H1 (cell line): Measurements from ENCODE around the gene NAV2. TPM values are rescaled to one million over a fixed set of nuclear protein-coding genes. Genes with fewer than 3 reads are reported as not detected.

ENCODE experiments used
- CTCF ChIA-PET: fragments of 300-600 bp; sonication (Branson Sonifier 250); formaldehyde crosslinking; loops from one replicate; lab custom pipeline; 2021; ENCODE audit not compliant: partially characterized antibody; lab: Charles Lee
- POLR2A ChIA-PET: fragments of 300-600 bp; sonication (Branson Sonifier 250); formaldehyde crosslinking; loops from one replicate; lab custom pipeline; 2021; ENCODE audit warnings: inconsistent platforms; ENCODE audit not compliant: partially characterized antibody; lab: Charles Lee
- DNase-seq, 2 experiments: peaks; one replicate each; pipeline versions ENCODE4 v3.0.0 to v3.0.0-alpha.2; 2010 to 2022; ENCODE audit warnings: low spot score in 2 of 2, low read depth in 1 of 2, mixed read lengths in 1 of 2
- FAIRE-seq: peaks from 2 replicates; lab custom pipeline; 2011; peaks lifted over from hg19 to GRCh38; lab: Jason Lieb, UNC
- H2AFZ ChIP-seq: 2 replicates; pipeline ENCODE4 v1.8.1; 2012; ENCODE audit warnings: low read length, inconsistent platforms
- H2AK5ac ChIP-seq: 2 replicates; pipeline ENCODE4 v1.6.1; 2013; ENCODE audit warnings: low read depth, low read length
- H2BK120ac ChIP-seq: replicated peaks from 2 replicates; pipeline ENCODE3; 2013; ENCODE audit warnings: low read depth, low read length, inconsistent platforms
- H2BK12ac ChIP-seq: 2 replicates; pipeline ENCODE4 v1.6.1; 2013; ENCODE audit warnings: low read depth, low read length
- H2BK15ac ChIP-seq: 2 replicates; pipeline ENCODE4 v1.6.1; 2013; ENCODE audit warnings: low read length
- H2BK20ac ChIP-seq: 2 replicates; pipeline ENCODE4 v1.6.1; 2013; ENCODE audit warnings: low read length
- H2BK5ac ChIP-seq: 2 replicates; pipeline ENCODE4 v1.6.1; 2013; ENCODE audit warnings: low read depth, low read length
- H3K14ac ChIP-seq: 2 replicates; pipeline ENCODE4 v1.6.1; 2013; ENCODE audit warnings: inconsistent platforms; ENCODE audit not compliant: insufficient read length
- H3K18ac ChIP-seq: 2 replicates; pipeline ENCODE4 v1.6.1; 2013; ENCODE audit warnings: low read length; ENCODE audit errors: extremely low read depth
- H3K23ac ChIP-seq: 2 replicates; pipeline ENCODE4 v1.6.1; 2013; ENCODE audit warnings: inconsistent platforms; ENCODE audit not compliant: insufficient read length
- H3K23me2 ChIP-seq: 2 replicates; pipeline ENCODE4 v1.6.1; 2013; ENCODE audit warnings: low read depth, low read length
- H3K27ac ChIP-seq: 2 replicates; pipeline ENCODE4 v1.6.1; 2011; ENCODE audit warnings: low read depth, low read length, inconsistent platforms
- H3K27me3 ChIP-seq, 4 experiments: replicated peaks in 1 of 4; 1 replicate in 1 of 4; 2 replicates in 3 of 4; pipeline versions ENCODE4 v1.6.1 to v1.8.1; 2011 to 2013; ENCODE audit warnings: low read length in 3 of 4, mild to moderate bottlenecking in 3 of 4, inconsistent platforms in 2 of 4, mixed read lengths in 2 of 4, moderate library complexity in 1 of 4; ENCODE audit not compliant: control insufficient read depth in 3 of 4, insufficient read depth in 3 of 4; ENCODE audit errors: extremely low read depth in 1 of 4
- H3K36me3 ChIP-seq, 4 experiments: 2 replicates each; pipeline versions ENCODE4 v1.6.1 to v1.8.1; 2011 to 2013; ENCODE audit warnings: mild to moderate bottlenecking in 4 of 4, low read length in 3 of 4, moderate library complexity in 2 of 4, control low read depth in 1 of 4, inconsistent platforms in 1 of 4; ENCODE audit not compliant: insufficient read depth in 4 of 4, control insufficient read depth in 2 of 4
- H3K4ac ChIP-seq: replicated peaks from 2 replicates; pipeline ENCODE3; 2013; ENCODE audit warnings: low read length, low read depth, mixed read lengths, inconsistent platforms; ENCODE audit not compliant: insufficient read length
- H3K4me1 ChIP-seq, 4 experiments: replicated peaks in 1 of 4; 1 replicate in 1 of 4; 2 replicates in 3 of 4; pipeline versions ENCODE4 v1.6.1 to v1.8.1; 2011 to 2013; ENCODE audit warnings: low read length in 3 of 4, inconsistent platforms in 2 of 4, mixed read lengths in 1 of 4; ENCODE audit not compliant: insufficient read depth in 4 of 4, control insufficient read depth in 3 of 4
- H3K4me2 ChIP-seq, 2 experiments: 2 replicates each; pipeline versions ENCODE4 v1.6.1 to v1.8.1; 2011 to 2013; ENCODE audit warnings: low read depth in 2 of 2, low read length in 2 of 2, control low read depth in 1 of 2, inconsistent platforms in 1 of 2, mild to moderate bottlenecking in 1 of 2; ENCODE audit not compliant: insufficient read depth in 1 of 2
- H3K4me3 ChIP-seq, 4 experiments: fragments of 200-600, 300-600 bp in 1 of 4; sonication (generic), shearing (Covaris generic), sonication (Bioruptor Twin) in 1 of 4; 2 replicates each; pipeline versions ENCODE4 v1.5.1 to v1.8.1; 2011 to 2016; ENCODE audit warnings: low read length in 4 of 4, low read depth in 3 of 4, control low read depth in 2 of 4, inconsistent platforms in 2 of 4, mild to moderate bottlenecking in 2 of 4, mixed read lengths in 1 of 4, moderate library complexity in 1 of 4; ENCODE audit not compliant: insufficient read depth in 2 of 4; ENCODE audit errors: extremely low read depth in 1 of 4
- H3K56ac ChIP-seq: replicated peaks from 2 replicates; pipeline ENCODE3; 2013; ENCODE audit warnings: low read depth, mild to moderate bottlenecking, mixed read lengths, low read length, inconsistent platforms; ENCODE audit not compliant: insufficient read length
- H3K79me1 ChIP-seq: 2 replicates; pipeline ENCODE4 v1.6.1; 2013; ENCODE audit warnings: low read depth, low read length, control low read depth
- H3K79me2 ChIP-seq, 2 experiments: 2 replicates each; pipeline versions ENCODE4 v1.6.1 to v1.8.1; 2012 to 2013; ENCODE audit warnings: low read length in 2 of 2, mild to moderate bottlenecking in 2 of 2, inconsistent platforms in 1 of 2; ENCODE audit not compliant: insufficient read depth in 2 of 2, control insufficient read depth in 1 of 2
- H3K9ac ChIP-seq, 4 experiments: replicated peaks in 1 of 4; 1 replicate in 1 of 4; 2 replicates in 3 of 4; pipeline versions ENCODE4 v1.6.1 to v1.8.1; 2011 to 2013; ENCODE audit warnings: low read depth in 3 of 4, low read length in 3 of 4, control low read depth in 2 of 4, mild to moderate bottlenecking in 2 of 4, moderate library complexity in 2 of 4, inconsistent platforms in 1 of 4; ENCODE audit errors: extremely low read depth in 1 of 4
- H3K9me3 ChIP-seq, 2 experiments: 2 replicates each; pipeline versions ENCODE4 v1.6.1 to v1.8.1; 2012 to 2013; ENCODE audit warnings: mild to moderate bottlenecking in 2 of 2, moderate library complexity in 2 of 2, control low read depth in 1 of 2, inconsistent platforms in 1 of 2, low read depth in 1 of 2, low read length in 1 of 2, mixed read lengths in 1 of 2; ENCODE audit not compliant: insufficient read depth in 2 of 2
- H4K20me1 ChIP-seq, 2 experiments: replicated peaks in 1 of 2; 2 replicates each; pipeline versions ENCODE3 to v1.8.1; 2011 to 2013; ENCODE audit warnings: inconsistent platforms in 2 of 2, low read length in 2 of 2, mild to moderate bottlenecking in 1 of 2; ENCODE audit not compliant: insufficient read depth in 2 of 2, control insufficient read depth in 1 of 2
- H4K5ac ChIP-seq: 2 replicates; pipeline ENCODE4 v1.6.1; 2013; ENCODE audit warnings: low read length, low read depth, mixed read lengths, inconsistent platforms; ENCODE audit not compliant: insufficient read length
- H4K8ac ChIP-seq: 2 replicates; pipeline ENCODE4 v1.8.0; 2013; ENCODE audit warnings: mild to moderate bottlenecking, moderate library complexity, low read length, inconsistent platforms; ENCODE audit not compliant: insufficient read depth; ENCODE audit errors: extremely low read depth
- H4K91ac ChIP-seq: replicated peaks from 2 replicates; pipeline ENCODE3; 2013; ENCODE audit warnings: low read length, mixed read lengths, inconsistent platforms; ENCODE audit not compliant: insufficient read length
- EP300 ChIP-seq, 2 experiments: IDR thresholded peaks; 1 replicate in 1 of 2; 2 replicates in 1 of 2; pipeline ENCODE4 v1.6.1; 2011 to 2012; ENCODE audit warnings: low read depth in 2 of 2, low read length in 2 of 2, mild to moderate bottlenecking in 2 of 2, borderline replicate concordance in 1 of 2, inconsistent platforms in 1 of 2, moderate library complexity in 1 of 2
- GABPA ChIP-seq: IDR thresholded peaks from 2 replicates; pipeline ENCODE4 v1.6.1; 2011; ENCODE audit warnings: mild to moderate bottlenecking, low read length, moderate library complexity, borderline replicate concordance; ENCODE audit not compliant: insufficient read depth
- HDAC2 ChIP-seq, 2 experiments: fragments of 300-600 bp in 1 of 2; sonication (generic) in 1 of 2; IDR thresholded peaks; 2 replicates each; pipeline ENCODE4 v1.6.1; 2011 to 2012; ENCODE audit warnings: low read depth in 2 of 2, low read length in 2 of 2, mild to moderate bottlenecking in 2 of 2, moderate library complexity in 2 of 2, borderline replicate concordance in 1 of 2, inconsistent platforms in 1 of 2
- HDAC6 ChIP-seq: IDR thresholded peaks from one replicate; pipeline ENCODE4 v1.7.1; 2012; ENCODE audit warnings: low read depth, mild to moderate bottlenecking, inconsistent platforms, low read length, moderate library complexity
- KDM5A ChIP-seq: fragments of 200-600 bp; IDR thresholded peaks from 2 replicates; pipeline ENCODE4 v1.7.1; 2012; ENCODE audit warnings: mild to moderate bottlenecking, low read length, inconsistent platforms, mixed read lengths
- PHF8 ChIP-seq: fragments of 200-600 bp; sonication (generic); conservative IDR thresholded peaks from 2 replicates; pipeline ENCODE4 v1.7.1; 2012; ENCODE audit warnings: low read depth, mild to moderate bottlenecking, inconsistent platforms, low read length, moderate library complexity
- POU5F1 ChIP-seq: IDR thresholded peaks from 2 replicates; pipeline ENCODE4 v1.6.1; 2011; ENCODE audit warnings: low read depth, mild to moderate bottlenecking, low read length, moderate library complexity
- RAD21 ChIP-seq, 2 experiments: IDR thresholded peaks in 1 of 2; conservative IDR thresholded peaks in 1 of 2; 2 replicates each; pipeline ENCODE4 v1.6.1; 2011; ENCODE audit warnings: low read depth in 2 of 2, low read length in 2 of 2, improper control_type of control experiment in 1 of 2, inconsistent platforms in 1 of 2, mild to moderate bottlenecking in 1 of 2, moderate library complexity in 1 of 2
- SAP30 ChIP-seq: fragments of 300-600 bp; sonication (generic); IDR thresholded peaks from 2 replicates; pipeline ENCODE4 v1.7.1; 2012; ENCODE audit warnings: low read length, moderate library complexity, mild to moderate bottlenecking, inconsistent platforms; ENCODE audit not compliant: insufficient read depth, insufficient replicate concordance
- TAF7 ChIP-seq: optimal IDR thresholded peaks from 2 replicates; pipeline ENCODE3; 2011; ENCODE audit warnings: low read depth, mild to moderate bottlenecking, inconsistent platforms, low read length, moderate library complexity, borderline replicate concordance
- TBP ChIP-seq: IDR thresholded peaks from 2 replicates; pipeline ENCODE4 v1.6.1; 2011; ENCODE audit warnings: low read depth, low read length, improper control_type of control experiment
- WGBS, 2 experiments: shearing (Covaris generic) in 1 of 2; methylation state at CpG; one replicate each; pipeline versions ENCODE4 v1.1.6 to v1.1.7; 2013 to 2015; ENCODE audit warnings: low lambda C conversion rate in 2 of 2, mixed read lengths in 2 of 2, inconsistent platforms in 1 of 2, low coverage in 1 of 2, missing lambda C conversion rate in 1 of 2; ENCODE audit not compliant: insufficient replicate concordance in 2 of 2, insufficient coverage in 1 of 2, insufficient read length in 1 of 2; ENCODE audit errors: extremely low coverage in 1 of 2, missing lambda C conversion rate in 1 of 2; 5-methylcytosine and 5-hydroxymethylcytosine counted together
- polyA plus RNA-seq, 7 experiments: library from polyadenylated mRNA; depleted of rRNA in 3 of 7; stranded (reverse) in 5 of 7; unstranded in 2 of 7; fragments of >200 nt in 5 of 7; fragments of 200-250 nt in 2 of 7; gene quantifications; 1 replicate in 5 of 7; 2 replicates in 1 of 7; 4 replicates in 1 of 7; pipeline versions ENCODE4 v1.2.1 to v1.2.3, GENCODE V29; 2011 to 2013; ENCODE audit warnings: missing spikeins in 2 of 7, mixed read lengths in 2 of 7
- total RNA-seq: library from RNA; stranded (reverse); fragmentation: NEBNext Ultra II Directional; extraction: Animal tissue kit (Norgen Biotek cat#: 25700); gene quantifications from 2 replicates; pipeline ENCODE4 v1.2.1, GENCODE V29; 2021
- TF ChIP-seq, protein P1 (sequence below): IDR thresholded peaks from 2 replicates; pipeline ENCODE4 v1.6.1; 2012; ENCODE audit warnings: inconsistent platforms

NAV2 gene
- total and polyA plus RNA-seq, 2 of the 8 experiments (the other 6 are each of a cell fraction or from before 2014, with no cell fraction given), result 35.6 to 73.6 TPM

DNA sequence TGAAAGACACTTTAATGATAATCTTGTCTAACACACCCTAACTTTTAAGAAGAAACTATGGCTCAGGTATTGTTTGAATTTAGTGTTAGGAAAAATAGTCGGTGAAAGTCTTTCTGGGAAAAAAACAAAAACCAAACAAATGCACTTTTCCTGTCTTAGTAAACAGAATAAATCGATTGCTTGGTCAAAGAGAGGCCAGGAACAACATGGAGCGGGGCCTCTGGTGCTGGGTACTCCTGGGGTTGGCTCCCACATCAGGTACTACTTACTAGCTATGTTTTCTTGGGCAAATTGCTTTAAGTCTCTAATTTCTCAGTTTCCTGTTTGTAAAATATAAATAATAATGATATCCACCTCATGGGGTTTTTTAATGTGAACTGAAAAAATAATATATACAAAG, 46.8 kb downstream of the NAV2 start:
- Histone ChIP-seq H3K79me2 (no peaks in the 10 kb centered on the region), H3K14ac (no peak overlapping the region), H3K23me2 (no peaks in the 10 kb centered on the region), H2AFZ (no peak overlapping the region), H4K91ac (no peak overlapping the region), H3K4me1 (peaks cover 0 to 18% (median 9%) of the 10 kb centered on the region in 4 experiments; a peak in 5 of 7 replicates), H2BK120ac (no peak overlapping the region), H3K4ac (no peak overlapping the region), H3K4me2 (no peak overlapping the region), H2BK5ac (no peak overlapping the region), H3K79me1 (no peaks in the 10 kb centered on the region), H3K56ac (no peak overlapping the region), H4K8ac (no peak overlapping the region), H4K5ac (no peak overlapping the region), H3K9me3 (no peaks in the 10 kb centered on the region), H2BK12ac (no peak overlapping the region), H3K27ac (no peak overlapping the region), H3K23ac (no peak overlapping the region), H2AK5ac (no peak overlapping the region), H2BK20ac (no peak overlapping the region), H2BK15ac (no peak overlapping the region), H3K27me3 (no peaks in the 10 kb centered on the region), H3K9ac (no peak overlapping the region), H3K18ac (no peak overlapping the region), H3K4me3 (no peak overlapping the region), H3K36me3 (peaks cover 0 to 3% (median 0%) of the 10 kb centered on the region in 4 experiments; a peak in 1 of 8 replicates), H4K20me1 (no peaks in the 10 kb centered on the region)
- POLR2A ChIA-PET, result interaction anchor here (1.0 to 1.2 kb wide), 3 partner anchors 13 to 159 kb away, joined by 3 to 4 read pairs (median 3); no protein-coding TSS in a partner anchor
- FAIRE-seq (no peak), DNase-seq (no peak)
- 86% methylated on average over 3 of the region's 3 CpGs; no CpG with 5 or more reads in 1 of the 2 experiments for WGBS, 2 experiments
- CTCF ChIA-PET, result interaction anchor here (0.8 to 3.3 kb wide), 6 partner anchors 17 to 42 kb away, joined by 3 to 13 read pairs (median 5); no protein-coding TSS in a partner anchor
- TF ChIP-seq GABPA, result no peak
- TF ChIP-seq HDAC6, result no peak
- TF ChIP-seq RAD21 (IDR thresholded peaks at IDR 0.05 in 1 of 2, conservative IDR thresholded peaks at IDR 0.05 in 1 of 2; ENCODE audit: low read depth in 2 of 2, low read length in 2 of 2), result no peak
- TF ChIP-seq POU5F1, result no peak
- TF ChIP-seq, protein P1, sequence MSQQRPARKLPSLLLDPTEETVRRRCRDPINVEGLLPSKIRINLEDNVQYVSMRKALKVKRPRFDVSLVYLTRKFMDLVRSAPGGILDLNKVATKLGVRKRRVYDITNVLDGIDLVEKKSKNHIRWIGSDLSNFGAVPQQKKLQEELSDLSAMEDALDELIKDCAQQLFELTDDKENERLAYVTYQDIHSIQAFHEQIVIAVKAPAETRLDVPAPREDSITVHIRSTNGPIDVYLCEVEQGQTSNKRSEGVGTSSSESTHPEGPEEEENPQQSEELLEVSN, result no peak
- TF ChIP-seq EP300 (IDR thresholded peaks at IDR 0.05; ENCODE audit: borderline replicate concordance in 1 of 2, low read depth in 2 of 2, low read length in 2 of 2), result no peak
- no peak for TF ChIP-seq HDAC2 (IDR thresholded peaks at IDR 0.05; ENCODE audit: borderline replicate concordance in 1 of 2, low read depth in 2 of 2, low read length in 2 of 2)
- TF ChIP-seq SAP30, result no peak
- no peak for TF ChIP-seq KDM5A
- no peak for TF ChIP-seq TBP
- no peak for TF ChIP-seq TAF7
- TF ChIP-seq PHF8, result no peak
